ENCODE measurements around the gene NIPA2. TPM values are rescaled to one million over a fixed set of nuclear protein-coding genes. Genes with fewer than 3 reads are reported as not detected.

The NIPA2 gene
- polyA plus RNA-seq, 3 donors, result 26.7 to 75.8 (median 49.0) TPM

DNA sequence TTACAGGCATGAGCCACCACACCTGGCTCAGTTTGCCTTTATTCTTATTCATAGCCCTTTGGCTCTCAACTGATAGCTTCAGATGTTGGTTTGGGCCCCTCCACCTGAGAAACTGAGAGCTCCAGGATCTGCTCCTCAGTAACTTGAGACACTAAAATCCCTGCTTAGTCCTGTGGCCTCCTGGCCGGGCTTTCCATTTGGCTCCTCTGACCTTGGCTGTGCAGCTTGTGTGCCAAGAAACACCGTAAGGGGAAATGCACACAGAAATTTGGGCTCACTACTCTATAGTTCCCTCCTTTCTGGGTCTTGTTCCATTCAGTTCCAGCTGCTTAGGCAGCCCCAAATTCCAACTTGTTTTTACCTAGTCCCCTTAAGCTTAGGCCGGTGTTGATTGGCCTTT, 24.9 kb downstream of the NIPA2 start:
- Histone ChIP-seq H3K9ac (ENCODE audit: insufficient read depth, low read length, poor library complexity, severe bottlenecking) (no peak overlapping the region), H3K4me2 (replicated peaks; ENCODE audit: extremely low read depth, low read length, poor library complexity, severe bottlenecking) (no peak overlapping the region), H2AFZ (ENCODE audit: insufficient read depth, low read depth, low read length, poor library complexity, severe bottlenecking) (no peak overlapping the region), H3K27me3 (ENCODE audit: control insufficient read depth in 2 of 2, insufficient read depth in 2 of 2, low read length in 2 of 2) (no peaks in the 10 kb centered on the region), H3K27ac (ENCODE audit: low read depth in 1 of 2, low read length in 2 of 2) (no peak overlapping the region), H4K20me1 (ENCODE audit: insufficient read depth, low read length) (peaks cover 55% of the 10 kb centered on the region), H3K9me3 (replicated peaks in 1 of 2; ENCODE audit: control insufficient read depth in 1 of 2, insufficient read depth in 1 of 2, low read length in 2 of 2) (no peaks in the 10 kb centered on the region), H3K79me2 (ENCODE audit: insufficient read depth, low read length) (peaks cover 16% of the 10 kb centered on the region), H3K36me3 (replicated peaks in 1 of 2; ENCODE audit: control insufficient read depth in 1 of 2, insufficient read depth in 2 of 2, low read length in 2 of 2) (peaks cover 86 to 99% of the 10 kb centered on the region in 2 donors), H3K4me1 (ENCODE audit: control insufficient read depth in 1 of 2, insufficient read depth in 2 of 2, low read length in 2 of 2) (no peaks in the 10 kb centered on the region), H3K4me3 (replicated peaks in 1 of 3; ENCODE audit: low read depth in 2 of 3, low read length in 3 of 3) (no peak overlapping the region)
- Mint-ChIP-seq H3K4me3 (no peak overlapping the region), H3K9me3 (peaks cover 0 to 3% (median 0%) of the 10 kb centered on the region in 7 donors), H3K27ac (peak overlapping the region in 4 of 7 donors; percentile 20 to 66 (median 40)), H3K4me1 (no peaks in the 10 kb centered on the region), H3K27me3 (ENCODE audit: low read depth in 3 of 3) (peaks cover 0 to 1% (median 0%) of the 10 kb centered on the region in 3 donors), H3K36me3 (peaks cover 79 to 97% of the 10 kb centered on the region in 2 donors)
- DNase-seq, result no peak
- 97% methylated on average over 2 of the region's 3 CpGs for WGBS (ENCODE audit: insufficient coverage)
- intact Hi-C loops (cut with micrococcal nuclease), result loop anchor here in 1 of 2 donors (10.0 kb wide), 1 partner anchor 59 kb away; no protein-coding TSS in a partner anchor
- no peak for TF ChIP-seq CTCF (IDR thresholded peaks at IDR 0.05)

DNA sequence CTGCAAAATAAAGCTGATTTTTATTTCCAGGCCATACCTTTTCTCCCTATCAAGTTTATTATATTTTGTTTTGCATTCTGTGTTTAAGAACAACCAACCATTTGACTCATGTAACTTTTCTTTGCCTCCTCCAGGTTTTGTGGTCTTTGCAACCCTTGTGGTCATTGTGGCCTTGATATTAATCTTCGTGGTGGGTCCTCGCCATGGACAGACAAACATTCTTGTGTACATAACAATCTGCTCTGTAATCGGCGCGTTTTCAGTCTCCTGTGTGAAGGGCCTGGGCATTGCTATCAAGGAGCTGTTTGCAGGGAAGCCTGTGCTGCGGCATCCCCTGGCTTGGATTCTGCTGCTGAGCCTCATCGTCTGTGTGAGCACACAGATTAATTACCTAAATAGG, 27.6 kb downstream of the NIPA2 start:
- H3K27ac Mint-ChIP-seq, result no peak overlapping the region
- no peaks in the 10 kb centered on the region for H3K4me1 ChIP-seq (ENCODE audit: control insufficient read depth in 1 of 2, insufficient read depth in 2 of 2, low read length in 2 of 2)

More for the DNA sequence above, 27.6 kb downstream of the NIPA2 start:
- H3K4me3 ChIP-seq (replicated peaks in 1 of 3; ENCODE audit: low read depth in 2 of 3, low read length in 3 of 3), result no peak overlapping the region
- peaks cover 0 to 3% (median 0%) of the 10 kb centered on the region in 7 donors for H3K9me3 Mint-ChIP-seq
- H3K27ac ChIP-seq (ENCODE audit: low read depth in 1 of 2, low read length in 2 of 2), result no peak overlapping the region
- intact Hi-C loops (cut with micrococcal nuclease), result loop anchor here in 1 of 2 donors (10.0 kb wide), 1 partner anchor 61 kb away; no protein-coding TSS in a partner anchor
- peaks cover 16% of the 10 kb centered on the region for H3K79me2 ChIP-seq (ENCODE audit: insufficient read depth, low read length)
- 83% methylated on average over 5 of the region's 7 CpGs for WGBS (ENCODE audit: insufficient coverage)
- H3K4me1 Mint-ChIP-seq, result no peaks in the 10 kb centered on the region
- no peak for DNase-seq
- H3K9ac ChIP-seq (ENCODE audit: insufficient read depth, low read length, poor library complexity, severe bottlenecking), result no peak overlapping the region
- peaks cover 88 to 100% of the 10 kb centered on the region in 2 donors for H3K36me3 ChIP-seq (replicated peaks in 1 of 2; ENCODE audit: control insufficient read depth in 1 of 2, insufficient read depth in 2 of 2, low read length in 2 of 2)
- H3K9me3 ChIP-seq (replicated peaks in 1 of 2; ENCODE audit: control insufficient read depth in 1 of 2, insufficient read depth in 1 of 2, low read length in 2 of 2), result no peaks in the 10 kb centered on the region
- no peak overlapping the region for H2AFZ ChIP-seq (ENCODE audit: insufficient read depth, low read depth, low read length, poor library complexity, severe bottlenecking)
- peaks cover 48% of the 10 kb centered on the region for H4K20me1 ChIP-seq (ENCODE audit: insufficient read depth, low read length)
- H3K4me2 ChIP-seq (replicated peaks; ENCODE audit: extremely low read depth, low read length, poor library complexity, severe bottlenecking), result no peak overlapping the region
- no peak for TF ChIP-seq CTCF (IDR thresholded peaks at IDR 0.05)
- peaks cover 84 to 99% of the 10 kb centered on the region in 2 donors for H3K36me3 Mint-ChIP-seq
- H3K4me3 Mint-ChIP-seq, result no peak overlapping the region
- peaks cover 0 to 1% (median 0%) of the 10 kb centered on the region in 3 donors for H3K27me3 Mint-ChIP-seq (ENCODE audit: low read depth in 3 of 3)
- H3K27me3 ChIP-seq (ENCODE audit: control insufficient read depth in 2 of 2, insufficient read depth in 2 of 2, low read length in 2 of 2), result no peaks in the 10 kb centered on the region
